SJCRH30 (cell line): ENCODE data around the gene DIRAS3. TPM values are rescaled to one million over a fixed set of nuclear protein-coding genes. Genes with fewer than 3 reads are reported as not detected.
"Not testable (repeated sequence)": the region's sequence is repeated elsewhere in the genome, so short reads cannot be mapped to it uniquely, and the experiment has no call there.

ENCODE experiments used
- DNase-seq, 2 experiments: peaks; one replicate each; pipeline ENCODE4 v3.0.0-alpha.2; 2015 to 2020
- H3K27ac ChIP-seq: fragments of 250-450 bp; sonication (Bioruptor Pico); 2 replicates; pipeline ENCODE4 v1.5.1; 2020; ENCODE audit warnings: mild to moderate bottlenecking, moderate library complexity
- H3K27me3 ChIP-seq: fragments of 250-450 bp; sonication (Bioruptor Pico); 2 replicates; pipeline ENCODE4 v1.5.1; 2020; ENCODE audit warnings: mild to moderate bottlenecking, moderate library complexity
- H3K36me3 ChIP-seq: fragments of 250-450 bp; sonication (Bioruptor Pico); 2 replicates; pipeline ENCODE4 v1.5.1; 2020; ENCODE audit warnings: mild to moderate bottlenecking, moderate library complexity
- H3K4me1 ChIP-seq: fragments of 250-450 bp; sonication (Bioruptor Pico); 2 replicates; pipeline ENCODE4 v1.5.1; 2020; ENCODE audit warnings: mild to moderate bottlenecking, moderate library complexity
- H3K4me3 ChIP-seq: fragments of 250-450 bp; sonication (Bioruptor Pico); 2 replicates; pipeline ENCODE4 v1.5.1; 2020; ENCODE audit warnings: mild to moderate bottlenecking, moderate library complexity
- H3K9me3 ChIP-seq: fragments of 250-450 bp; sonication (Bioruptor Pico); replicated peaks from 2 replicates; pipeline ENCODE4 v1.5.1; 2020; ENCODE audit warnings: mild to moderate bottlenecking, moderate library complexity
- total RNA-seq: library from RNA; depleted of rRNA; stranded (reverse); fragments of >200 nt; shearing (Covaris generic); gene quantifications from 2 replicates; pipeline ENCODE4 v1.2.3, GENCODE V29; 2014; rRNA removed

Gene DIRAS3
- total RNA-seq = 0.41 and 0.42 TPM in 2 replicates

GRCh38 chr1:68049941-68050878 is at the start of gene DIRAS3:
DIRAS3 (minus strand) TSS chr1:68050627; CDS start chr1:68047297, 3,330 bp downstream.
- DNase-seq = no peak

GRCh38 chr1:68093737-68094136 is 43.3 kb upstream of the DIRAS3 start:
- no peak overlapping the region for H3K4me3 ChIP-seq
- H3K9me3 ChIP-seq = no peaks in the 10 kb centered on the region
- no peaks in the 10 kb centered on the region for H3K36me3 ChIP-seq
- H3K4me1 ChIP-seq = no peaks in the 10 kb centered on the region
- no peaks in the 10 kb centered on the region for H3K27me3 ChIP-seq
- H3K27ac ChIP-seq = no peak overlapping the region
- DNase-seq = no peak

More at GRCh38 chr1:68049941-68050878, at the start of gene DIRAS3:
- no peak within 1 kb of the TSS for H3K27ac ChIP-seq
- H3K9me3 ChIP-seq = no peaks in the 10 kb centered on the region
- no peaks in the 10 kb centered on the region for H3K4me1 ChIP-seq
- no peaks in the 10 kb centered on the region for H3K27me3 ChIP-seq
- H3K4me3 ChIP-seq = peak within 1 kb of the TSS; percentile 34
- no peaks in the 10 kb centered on the region for H3K36me3 ChIP-seq

- no peaks in the 10 kb centered on the region for H3K36me3 ChIP-seq
Measured at GRCh38 chr1:68087184-68087583, 36.8 kb upstream of the DIRAS3 start.

GRCh38 chr1:68085752-68086151 is 35.3 kb upstream of the DIRAS3 start:
- Histone ChIP-seq H3K36me3 (no peaks in the 10 kb centered on the region), H3K27me3 (no peaks in the 10 kb centered on the region), H3K4me3 (no peak overlapping the region), H3K9me3 (no peaks in the 10 kb centered on the region), H3K4me1 (no peaks in the 10 kb centered on the region), H3K27ac (no peak overlapping the region)
- DNase-seq = no peak

More at GRCh38 chr1:68087184-68087583, 36.8 kb upstream of the DIRAS3 start:
- DNase-seq = no peak
- Histone ChIP-seq H3K9me3 (no peaks in the 10 kb centered on the region), H3K27ac (no peak overlapping the region), H3K4me1 (no peaks in the 10 kb centered on the region), H3K27me3 (no peaks in the 10 kb centered on the region), H3K4me3 (no peak overlapping the region)

- Histone ChIP-seq H3K9me3 (no peaks in the 10 kb centered on the region), H3K27ac (no peak overlapping the region)
- no peak for DNase-seq
Measured at GRCh38 chr1:68083686-68084085, 33.3 kb upstream of the DIRAS3 start.

GRCh38 chr1:68081775-68082283 is 31.4 kb upstream of the DIRAS3 start:
- no peaks in the 10 kb centered on the region for H3K9me3 ChIP-seq
- no peak for DNase-seq
- no peak overlapping the region for H3K4me3 ChIP-seq
- H3K27me3 ChIP-seq = no peaks in the 10 kb centered on the region
- no peak overlapping the region for H3K27ac ChIP-seq
- no peaks in the 10 kb centered on the region for H3K4me1 ChIP-seq
- no peaks in the 10 kb centered on the region for H3K36me3 ChIP-seq

More at GRCh38 chr1:68083686-68084085, 33.3 kb upstream of the DIRAS3 start:
- H3K4me3 ChIP-seq = no peak overlapping the region
- no peaks in the 10 kb centered on the region for H3K4me1 ChIP-seq
- H3K27me3 ChIP-seq = no peaks in the 10 kb centered on the region
- H3K36me3 ChIP-seq = no peaks in the 10 kb centered on the region

GRCh38 chr1:68078647-68079046 is 28.2 kb upstream of the DIRAS3 start:
- H3K27ac ChIP-seq = no peak overlapping the region
- no peaks in the 10 kb centered on the region for H3K4me1 ChIP-seq
- H3K9me3 ChIP-seq = no peaks in the 10 kb centered on the region
- no peaks in the 10 kb centered on the region for H3K36me3 ChIP-seq
- H3K27me3 ChIP-seq = no peaks in the 10 kb centered on the region
- no peak for DNase-seq
- H3K4me3 ChIP-seq = no peak overlapping the region

GRCh38 chr1:68074472-68074871 is 24.0 kb upstream of the DIRAS3 start:
- Histone ChIP-seq H3K27me3 (no peaks in the 10 kb centered on the region), H3K27ac (no peak overlapping the region), H3K36me3 (no peaks in the 10 kb centered on the region), H3K4me1 (no peaks in the 10 kb centered on the region), H3K4me3 (no peak overlapping the region), H3K9me3 (no peaks in the 10 kb centered on the region)
- no peak for DNase-seq

- no peak for DNase-seq
- Histone ChIP-seq H3K27me3 (no peaks in the 10 kb centered on the region), H3K36me3 (no peaks in the 10 kb centered on the region), H3K27ac (no peak overlapping the region), H3K4me3 (no peak overlapping the region), H3K9me3 (no peaks in the 10 kb centered on the region), H3K4me1 (no peaks in the 10 kb centered on the region)
Measured at GRCh38 chr1:68065766-68066165, 15.3 kb upstream of the DIRAS3 start.

GRCh38 chr1:68058053-68058452 is 7.6 kb upstream of the DIRAS3 start:
- H3K36me3 ChIP-seq, H3K4me3 ChIP-seq, H3K9me3 ChIP-seq, H3K27ac ChIP-seq, H3K27me3 ChIP-seq, H3K4me1 ChIP-seq, DNase-seq: not testable (repeated sequence)

- Histone ChIP-seq H3K4me1 (no peaks in the 10 kb centered on the region), H3K36me3 (no peaks in the 10 kb centered on the region), H3K27ac (no peak overlapping the region), H3K4me3 (no peak overlapping the region), H3K9me3 (no peaks in the 10 kb centered on the region), H3K27me3 (no peaks in the 10 kb centered on the region)
- no peak for DNase-seq
Measured at GRCh38 chr1:68057564-68057963, 7.1 kb upstream of the DIRAS3 start.

GRCh38 chr1:68057050-68057449 is 6.6 kb upstream of the DIRAS3 start:
- DNase-seq = no peak
- Histone ChIP-seq H3K27me3 (no peaks in the 10 kb centered on the region), H3K4me1 (no peaks in the 10 kb centered on the region), H3K4me3 (no peak overlapping the region), H3K36me3 (no peaks in the 10 kb centered on the region), H3K9me3 (no peaks in the 10 kb centered on the region), H3K27ac (no peak overlapping the region)

GRCh38 chr1:68051475-68051874 is 1.0 kb upstream of the DIRAS3 start:
- H3K4me1 ChIP-seq = no peaks in the 10 kb centered on the region
- DNase-seq = peak; percentile 36 to 47
- H3K9me3 ChIP-seq = no peaks in the 10 kb centered on the region
- peak overlapping the region; percentile 34 for H3K4me3 ChIP-seq
- no peaks in the 10 kb centered on the region for H3K36me3 ChIP-seq
- H3K27me3 ChIP-seq = no peaks in the 10 kb centered on the region
- no peak overlapping the region for H3K27ac ChIP-seq

GRCh38 chr1:68047659-68048026 is 2.8 kb downstream of the DIRAS3 start:
- Histone ChIP-seq H3K9me3 (no peaks in the 10 kb centered on the region), H3K4me3 (no peak overlapping the region), H3K4me1 (no peaks in the 10 kb centered on the region), H3K27me3 (no peaks in the 10 kb centered on the region), H3K36me3 (no peaks in the 10 kb centered on the region), H3K27ac (no peak overlapping the region)
- no peak for DNase-seq

- Histone ChIP-seq H3K36me3 (no peaks in the 10 kb centered on the region), H3K9me3 (no peaks in the 10 kb centered on the region), H3K4me1 (no peaks in the 10 kb centered on the region), H3K4me3 (no peak overlapping the region), H3K27me3 (no peaks in the 10 kb centered on the region), H3K27ac (no peak overlapping the region)
- no peak for DNase-seq
Measured at GRCh38 chr1:68046885-68047658, 3.4 kb downstream of the DIRAS3 start.
